ENCODE data around the gene GUCY2F. TPM values are rescaled to one million over a fixed set of nuclear protein-coding genes. Genes with fewer than 3 reads are reported as not detected.

GUCY2F gene
- total and polyA plus RNA-seq, 4 experiments from 2014 or later, result not detected

DNA sequence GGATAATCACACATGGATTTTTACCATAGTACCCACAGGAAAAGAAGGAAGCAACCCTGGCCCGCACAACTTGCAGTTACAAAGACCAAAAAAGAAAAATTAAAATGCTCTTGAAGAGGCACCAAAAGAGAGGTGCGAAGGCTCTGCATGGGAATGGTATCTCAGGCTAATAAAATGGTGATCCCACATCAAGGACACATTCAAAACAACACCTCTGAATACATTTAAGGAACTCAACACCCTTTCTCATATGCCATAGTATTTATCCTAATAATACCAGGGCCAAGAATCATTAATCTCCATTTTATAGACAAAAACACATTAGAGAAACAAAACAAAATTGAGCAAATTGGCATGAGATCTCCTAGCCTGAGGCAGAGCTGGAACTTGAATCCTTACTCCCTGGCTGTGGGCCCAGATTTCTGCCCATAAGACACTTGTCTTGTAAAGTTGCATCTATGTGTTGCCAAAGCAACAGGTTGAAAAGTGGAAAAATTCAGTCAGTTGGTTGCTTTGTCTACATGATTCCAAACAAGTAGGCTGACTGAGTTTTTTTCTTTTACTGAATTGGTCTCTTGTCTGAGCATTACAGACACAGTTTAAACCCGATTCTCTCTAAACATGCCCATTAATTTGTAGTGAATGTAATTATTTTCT is 33.5 kb downstream of the GUCY2F start:
- ChIA-PET POLR2A (ENCODE audit: partially characterized antibody) (no interaction called here), CTCF (ENCODE audit: partially characterized antibody) (no interaction called here)
- Histone ChIP-seq H3K9me3 (ENCODE audit: control insufficient read depth in 1 of 2, low read length in 2 of 2) (no peaks in the 10 kb centered on the region), H3K27ac (ENCODE audit: low read depth, low read length) (no peak overlapping the region), H3K4me1 (ENCODE audit: insufficient read depth, low read length) (no peaks in the 10 kb centered on the region), H3K4me3 (ENCODE audit: low read length in 2 of 2) (no peak overlapping the region), H3K36me3 (ENCODE audit: insufficient read depth, low read length) (no peaks in the 10 kb centered on the region), H3K27me3 (ENCODE audit: insufficient read depth, low read length) (no peaks in the 10 kb centered on the region)
- intact Hi-C loops (cut with micrococcal nuclease), result no loop called here
- H3K4me1 Mint-ChIP-seq, result no peaks in the 10 kb centered on the region
- peaks cover 0 to 4% (median 1%) of the 10 kb centered on the region in 8 donors for H3K9me3 Mint-ChIP-seq
- H3K27me3 Mint-ChIP-seq, result peaks cover 0 to 2% of the 10 kb centered on the region in 2 donors
- no peak for DNase-seq
- H3K27ac Mint-ChIP-seq, result no peak overlapping the region
- no peaks in the 10 kb centered on the region for H3K36me3 Mint-ChIP-seq
- no peak overlapping the region for H3K4me3 Mint-ChIP-seq

DNA sequence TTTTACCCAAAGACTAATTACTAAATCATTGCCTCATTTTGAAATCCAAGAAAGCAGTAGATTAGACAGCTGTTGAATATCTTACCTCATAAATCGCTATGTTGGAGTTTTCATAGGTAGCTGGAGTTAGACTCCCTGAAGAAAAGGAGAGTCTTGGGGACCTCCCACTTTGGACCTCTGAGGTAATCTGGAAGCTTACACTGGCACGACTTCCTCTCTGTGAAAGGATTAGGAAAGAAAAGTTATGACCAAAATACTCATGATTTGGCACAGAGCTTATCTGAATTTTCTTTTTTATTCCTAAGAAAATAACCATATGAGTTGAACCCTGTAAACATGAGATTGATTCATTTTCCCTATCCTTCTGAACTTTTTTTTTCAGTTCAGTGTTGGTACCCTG is 40.6 kb downstream of the GUCY2F start:
- Mint-ChIP-seq H3K36me3 (no peaks in the 10 kb centered on the region), H3K4me3 (no peak overlapping the region), H3K27ac (no peak overlapping the region), H3K27me3 (peaks cover 2 to 6% of the 10 kb centered on the region in 2 donors), H3K4me1 (no peaks in the 10 kb centered on the region), H3K9me3 (peaks cover 0 to 4% (median 0%) of the 10 kb centered on the region in 8 donors)
- intact Hi-C loops (cut with micrococcal nuclease), result no loop called here
- Histone ChIP-seq H3K27me3 (ENCODE audit: insufficient read depth, low read length) (no peaks in the 10 kb centered on the region), H3K4me3 (ENCODE audit: low read length in 2 of 2) (no peak overlapping the region), H3K36me3 (ENCODE audit: insufficient read depth, low read length) (no peaks in the 10 kb centered on the region), H3K27ac (ENCODE audit: low read depth, low read length) (no peak overlapping the region), H3K4me1 (ENCODE audit: insufficient read depth, low read length) (no peaks in the 10 kb centered on the region), H3K9me3 (ENCODE audit: control insufficient read depth in 1 of 2, low read length in 2 of 2) (no peaks in the 10 kb centered on the region)
- CTCF ChIA-PET (ENCODE audit: partially characterized antibody), result no interaction called here
- DNase-seq, result no peak
- POLR2A ChIA-PET (ENCODE audit: partially characterized antibody), result no interaction called here

DNA sequence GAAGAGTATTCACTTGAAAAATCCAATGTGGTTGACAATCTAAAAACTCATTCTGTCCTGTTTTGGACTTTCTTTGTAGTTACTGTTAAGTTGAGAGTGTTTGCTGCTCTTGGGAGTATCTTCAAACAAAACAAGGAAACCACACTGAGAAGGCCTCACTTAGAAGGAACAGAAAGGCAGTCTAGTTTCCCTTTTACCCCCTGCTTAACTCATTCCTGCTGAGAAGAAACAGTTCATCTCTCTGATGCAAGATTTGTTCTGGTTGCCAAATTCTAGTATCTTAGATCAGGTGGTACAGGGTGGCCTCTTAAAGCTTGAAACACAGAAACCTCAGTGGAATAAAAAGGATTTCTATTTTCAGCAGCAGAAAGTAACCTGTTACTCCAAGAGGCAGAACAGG is 41.4 kb downstream of the GUCY2F start:
- Histone ChIP-seq H3K27me3 (ENCODE audit: insufficient read depth, low read length) (no peaks in the 10 kb centered on the region), H3K27ac (ENCODE audit: low read depth, low read length) (no peak overlapping the region), H3K9me3 (ENCODE audit: control insufficient read depth in 1 of 2, low read length in 2 of 2) (no peaks in the 10 kb centered on the region), H3K4me1 (ENCODE audit: insufficient read depth, low read length) (no peaks in the 10 kb centered on the region), H3K36me3 (ENCODE audit: insufficient read depth, low read length) (no peaks in the 10 kb centered on the region), H3K4me3 (ENCODE audit: low read length in 2 of 2) (no peak overlapping the region)
- H3K36me3 Mint-ChIP-seq, result no peaks in the 10 kb centered on the region
- no peak overlapping the region for H3K27ac Mint-ChIP-seq
- ChIA-PET POLR2A (ENCODE audit: partially characterized antibody) (no interaction called here), CTCF (ENCODE audit: partially characterized antibody) (no interaction called here)
- intact Hi-C loops (cut with micrococcal nuclease), result no loop called here
- DNase-seq, result no peak
- H3K27me3 Mint-ChIP-seq, result peaks cover 2 to 6% of the 10 kb centered on the region in 2 donors
- no peaks in the 10 kb centered on the region for H3K4me1 Mint-ChIP-seq
- H3K9me3 Mint-ChIP-seq, result peaks cover 0 to 2% (median 0%) of the 10 kb centered on the region in 8 donors
- H3K4me3 Mint-ChIP-seq, result no peak overlapping the region

DNA sequence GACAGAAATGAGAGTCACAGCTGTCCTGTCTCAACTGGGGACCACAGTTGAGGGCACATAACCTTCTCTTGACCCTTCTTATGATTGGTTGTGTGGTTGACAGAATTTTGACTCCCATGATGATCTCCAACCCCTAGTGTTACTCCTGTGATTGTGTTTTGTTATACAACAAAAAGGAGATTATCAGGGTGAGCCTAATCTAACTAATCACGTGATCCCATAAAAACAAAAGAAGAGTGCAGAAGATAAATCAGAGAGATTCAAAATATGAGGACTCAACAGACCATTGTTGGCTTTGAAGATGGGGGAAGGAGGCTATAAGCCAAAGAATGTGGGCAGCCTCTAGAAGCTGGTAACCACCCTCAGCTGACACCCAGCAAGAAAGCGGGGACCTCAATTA is 72.7 kb downstream of the GUCY2F start:
- no peak for DNase-seq
- H3K4me1 Mint-ChIP-seq, result no peaks in the 10 kb centered on the region
- no peak overlapping the region for H3K4me3 ChIP-seq (ENCODE audit: low read length in 2 of 2)
- no peaks in the 10 kb centered on the region for H3K9me3 ChIP-seq (ENCODE audit: control insufficient read depth in 1 of 2, low read length in 2 of 2)
- ChIA-PET POLR2A (ENCODE audit: partially characterized antibody) (no interaction called here), CTCF (ENCODE audit: partially characterized antibody) (no interaction called here)
- H3K9me3 Mint-ChIP-seq, result peaks cover 0 to 2% (median 0%) of the 10 kb centered on the region in 8 donors
- H3K4me1 ChIP-seq (ENCODE audit: insufficient read depth, low read length), result no peaks in the 10 kb centered on the region
- intact Hi-C loops (cut with micrococcal nuclease), result no loop called here
- no peaks in the 10 kb centered on the region for H3K36me3 Mint-ChIP-seq
- no peaks in the 10 kb centered on the region for H3K36me3 ChIP-seq (ENCODE audit: insufficient read depth, low read length)
- no peak overlapping the region for H3K4me3 Mint-ChIP-seq
- no peak overlapping the region for H3K27ac Mint-ChIP-seq
- H3K27me3 Mint-ChIP-seq, result peaks cover 2 to 4% of the 10 kb centered on the region in 2 donors
- H3K27ac ChIP-seq (ENCODE audit: low read depth, low read length), result no peak overlapping the region
- H3K27me3 ChIP-seq (ENCODE audit: insufficient read depth, low read length), result no peaks in the 10 kb centered on the region

DNA sequence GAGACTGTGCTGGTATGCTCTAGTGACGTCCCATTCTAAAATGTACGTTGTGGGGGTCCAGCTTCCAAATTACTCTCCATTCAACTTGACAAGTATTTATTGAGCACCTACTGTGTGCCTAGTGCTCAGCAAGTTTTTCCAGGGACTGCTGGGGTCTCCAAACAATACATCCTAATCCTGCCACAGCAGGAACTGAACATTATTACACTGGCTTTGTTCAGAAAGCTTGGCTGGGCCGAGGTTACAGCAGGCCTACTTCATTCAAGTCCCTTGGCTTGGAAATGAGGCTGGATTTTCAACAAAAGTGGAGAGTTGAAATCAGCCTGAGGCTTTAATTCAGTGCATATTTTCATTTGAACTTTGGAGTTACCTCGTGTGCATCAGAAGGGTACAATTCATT is 78.0 kb downstream of the GUCY2F start:
- ChIA-PET CTCF (ENCODE audit: partially characterized antibody) (no interaction called here), POLR2A (ENCODE audit: partially characterized antibody) (no interaction called here)
- no peaks in the 10 kb centered on the region for H3K9me3 ChIP-seq (ENCODE audit: control insufficient read depth in 1 of 2, low read length in 2 of 2)
- Mint-ChIP-seq H3K27ac (no peak overlapping the region), H3K9me3 (peaks cover 0 to 2% (median 0%) of the 10 kb centered on the region in 8 donors), H3K36me3 (no peaks in the 10 kb centered on the region), H3K4me3 (no peak overlapping the region), H3K4me1 (no peaks in the 10 kb centered on the region), H3K27me3 (peaks cover 2 to 3% of the 10 kb centered on the region in 2 donors)
- H3K4me3 ChIP-seq (ENCODE audit: low read length in 2 of 2), result no peak overlapping the region
- H3K4me1 ChIP-seq (ENCODE audit: insufficient read depth, low read length), result no peaks in the 10 kb centered on the region
- DNase-seq, result no peak
- H3K27me3 ChIP-seq (ENCODE audit: insufficient read depth, low read length), result no peaks in the 10 kb centered on the region
- no peak overlapping the region for H3K27ac ChIP-seq (ENCODE audit: low read depth, low read length)
- no peaks in the 10 kb centered on the region for H3K36me3 ChIP-seq (ENCODE audit: insufficient read depth, low read length)
- intact Hi-C loops (cut with micrococcal nuclease), result no loop called here

DNA sequence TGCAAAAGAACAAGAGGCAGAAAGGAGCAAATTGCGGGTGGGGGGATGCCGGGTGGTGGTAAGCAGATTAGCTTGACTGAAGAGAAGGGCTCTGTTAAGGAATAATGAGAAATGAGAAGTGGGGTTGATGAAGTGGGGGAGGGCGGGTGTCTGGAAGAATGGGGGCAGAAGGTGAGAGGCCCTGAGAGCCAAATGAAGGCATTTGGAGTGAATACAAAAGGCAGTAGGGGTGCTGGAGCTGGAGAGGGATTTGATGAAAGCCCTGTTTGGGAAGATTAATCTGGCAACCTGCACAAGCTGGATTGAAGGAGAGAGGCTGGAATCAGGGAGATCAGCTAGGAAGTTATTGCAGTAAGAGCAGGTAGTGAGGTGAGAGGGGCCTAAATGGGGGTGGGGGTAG is 82.1 kb downstream of the GUCY2F start:
- peaks cover 3 to 6% of the 10 kb centered on the region in 2 donors for H3K27me3 Mint-ChIP-seq
- H3K27ac ChIP-seq (ENCODE audit: low read depth, low read length), result no peak overlapping the region
- no peaks in the 10 kb centered on the region for H3K9me3 ChIP-seq (ENCODE audit: control insufficient read depth in 1 of 2, low read length in 2 of 2)
- no peaks in the 10 kb centered on the region for H3K9me3 Mint-ChIP-seq
- intact Hi-C loops (cut with micrococcal nuclease), result no loop called here
- no peak overlapping the region for H3K4me3 ChIP-seq (ENCODE audit: low read length in 2 of 2)
- ChIA-PET CTCF (ENCODE audit: partially characterized antibody) (no interaction called here), POLR2A (ENCODE audit: partially characterized antibody) (no interaction called here)
- no peak overlapping the region for H3K4me3 Mint-ChIP-seq
- no peak overlapping the region for H3K27ac Mint-ChIP-seq
- no peaks in the 10 kb centered on the region for H3K27me3 ChIP-seq (ENCODE audit: insufficient read depth, low read length)
- H3K4me1 ChIP-seq (ENCODE audit: insufficient read depth, low read length), result no peaks in the 10 kb centered on the region
- DNase-seq, result no peak
- no peaks in the 10 kb centered on the region for H3K36me3 Mint-ChIP-seq
- H3K36me3 ChIP-seq (ENCODE audit: insufficient read depth, low read length), result no peaks in the 10 kb centered on the region
- H3K4me1 Mint-ChIP-seq, result no peaks in the 10 kb centered on the region

DNA sequence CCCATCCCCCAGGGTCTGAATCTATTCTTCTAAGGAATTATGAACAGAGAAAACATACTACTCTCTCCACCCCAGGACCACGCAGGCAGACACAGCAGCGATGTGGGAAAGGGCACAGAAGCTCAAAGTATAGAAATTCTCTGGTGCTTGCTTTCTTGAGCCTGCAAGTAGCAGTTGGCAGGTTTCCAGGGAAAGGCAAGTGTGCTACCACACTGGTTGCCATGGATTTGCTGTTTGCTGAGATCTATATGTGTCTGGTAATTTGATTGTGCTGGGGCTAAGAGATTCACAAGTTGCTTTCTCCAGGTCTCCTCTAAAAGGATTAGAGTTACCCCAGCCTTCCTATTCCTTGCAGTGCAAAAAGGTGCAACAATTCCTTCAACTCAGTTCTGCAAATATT is 83.1 kb downstream of the GUCY2F start:
- no peak overlapping the region for H3K4me3 ChIP-seq (ENCODE audit: low read length in 2 of 2)
- H3K9me3 ChIP-seq (ENCODE audit: control insufficient read depth in 1 of 2, low read length in 2 of 2), result no peaks in the 10 kb centered on the region
- H3K27ac ChIP-seq (ENCODE audit: low read depth, low read length), result no peak overlapping the region
- Mint-ChIP-seq H3K4me3 (no peak overlapping the region), H3K27ac (no peak overlapping the region), H3K27me3 (peaks cover 3 to 6% of the 10 kb centered on the region in 2 donors), H3K36me3 (no peaks in the 10 kb centered on the region), H3K4me1 (no peaks in the 10 kb centered on the region), H3K9me3 (no peaks in the 10 kb centered on the region)
- CTCF ChIA-PET (ENCODE audit: partially characterized antibody), result no interaction called here
- intact Hi-C loops (cut with micrococcal nuclease), result no loop called here
- DNase-seq, result peak in 1 of 5 donors; percentile 34
- H3K36me3 ChIP-seq (ENCODE audit: insufficient read depth, low read length), result no peaks in the 10 kb centered on the region
- no peaks in the 10 kb centered on the region for H3K4me1 ChIP-seq (ENCODE audit: insufficient read depth, low read length)
- POLR2A ChIA-PET (ENCODE audit: partially characterized antibody), result no interaction called here
- H3K27me3 ChIP-seq (ENCODE audit: insufficient read depth, low read length), result no peaks in the 10 kb centered on the region

DNA sequence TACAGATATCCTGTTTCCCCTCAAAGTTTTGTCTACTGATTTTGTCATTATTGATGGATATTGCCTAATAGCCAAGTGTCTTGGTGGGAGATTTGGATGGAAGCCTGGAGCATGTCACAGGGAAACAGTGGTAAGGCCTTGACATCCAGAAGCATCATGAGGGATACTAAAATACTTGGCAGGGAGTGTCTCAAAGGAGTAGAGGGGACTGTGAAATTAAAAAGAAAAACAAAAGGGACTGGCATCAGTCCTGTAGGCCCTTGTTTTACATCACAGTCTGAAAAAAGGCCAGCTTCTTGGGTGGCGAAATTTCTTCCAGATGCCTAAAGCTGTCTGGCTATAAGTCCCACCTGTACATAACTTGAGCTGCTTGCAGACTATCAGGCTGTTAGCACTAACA is 83.8 kb downstream of the GUCY2F start:
- Histone ChIP-seq H3K4me3 (ENCODE audit: low read length in 2 of 2) (no peak overlapping the region), H3K27ac (ENCODE audit: low read depth, low read length) (no peak overlapping the region), H3K36me3 (ENCODE audit: insufficient read depth, low read length) (no peaks in the 10 kb centered on the region), H3K4me1 (ENCODE audit: insufficient read depth, low read length) (no peaks in the 10 kb centered on the region), H3K27me3 (ENCODE audit: insufficient read depth, low read length) (no peaks in the 10 kb centered on the region), H3K9me3 (ENCODE audit: control insufficient read depth in 1 of 2, low read length in 2 of 2) (no peaks in the 10 kb centered on the region)
- intact Hi-C loops (cut with micrococcal nuclease), result no loop called here
- POLR2A ChIA-PET (ENCODE audit: partially characterized antibody), result no interaction called here
- no peaks in the 10 kb centered on the region for H3K9me3 Mint-ChIP-seq
- CTCF ChIA-PET (ENCODE audit: partially characterized antibody), result no interaction called here
- peaks cover 3 to 6% of the 10 kb centered on the region in 2 donors for H3K27me3 Mint-ChIP-seq
- H3K27ac Mint-ChIP-seq, result no peak overlapping the region
- H3K36me3 Mint-ChIP-seq, result no peaks in the 10 kb centered on the region
- no peak for DNase-seq
- no peaks in the 10 kb centered on the region for H3K4me1 Mint-ChIP-seq
- no peak overlapping the region for H3K4me3 Mint-ChIP-seq
